Measurements from ENCODE around the gene SCUBE3.

The SCUBE3 gene

DNA sequence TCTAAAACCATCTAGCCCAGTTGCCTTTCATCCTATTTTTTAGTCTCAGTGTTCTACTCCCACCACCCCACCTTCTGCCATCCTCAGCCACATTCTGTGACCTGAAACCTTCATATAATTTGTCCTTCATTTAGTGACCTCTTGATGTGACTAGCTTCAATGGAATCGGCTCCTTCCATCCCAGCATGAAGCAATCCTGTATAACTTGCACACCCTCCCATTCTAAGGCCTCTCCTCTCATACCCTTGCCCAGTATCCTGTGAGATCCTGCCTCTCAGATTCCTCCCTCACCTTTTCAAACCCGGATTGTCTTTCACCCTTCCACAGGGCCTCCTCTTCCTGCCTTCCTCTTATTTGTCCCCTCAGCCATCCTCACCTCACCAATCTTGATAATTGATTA, 48.8 kb downstream of the SCUBE3 start:
- CTCF ChIA-PET = interaction anchor here (1.0 to 1.3 kb wide), 3 partner anchors 22 to 66 kb away, joined by 3 to 4 read pairs (median 3); no protein-coding TSS in a partner anchor
- H3K4me3 ChIP-seq (ENCODE audit: low read depth, low read length) = no peak overlapping the region
- TF ChIP-seq, protein P1, sequence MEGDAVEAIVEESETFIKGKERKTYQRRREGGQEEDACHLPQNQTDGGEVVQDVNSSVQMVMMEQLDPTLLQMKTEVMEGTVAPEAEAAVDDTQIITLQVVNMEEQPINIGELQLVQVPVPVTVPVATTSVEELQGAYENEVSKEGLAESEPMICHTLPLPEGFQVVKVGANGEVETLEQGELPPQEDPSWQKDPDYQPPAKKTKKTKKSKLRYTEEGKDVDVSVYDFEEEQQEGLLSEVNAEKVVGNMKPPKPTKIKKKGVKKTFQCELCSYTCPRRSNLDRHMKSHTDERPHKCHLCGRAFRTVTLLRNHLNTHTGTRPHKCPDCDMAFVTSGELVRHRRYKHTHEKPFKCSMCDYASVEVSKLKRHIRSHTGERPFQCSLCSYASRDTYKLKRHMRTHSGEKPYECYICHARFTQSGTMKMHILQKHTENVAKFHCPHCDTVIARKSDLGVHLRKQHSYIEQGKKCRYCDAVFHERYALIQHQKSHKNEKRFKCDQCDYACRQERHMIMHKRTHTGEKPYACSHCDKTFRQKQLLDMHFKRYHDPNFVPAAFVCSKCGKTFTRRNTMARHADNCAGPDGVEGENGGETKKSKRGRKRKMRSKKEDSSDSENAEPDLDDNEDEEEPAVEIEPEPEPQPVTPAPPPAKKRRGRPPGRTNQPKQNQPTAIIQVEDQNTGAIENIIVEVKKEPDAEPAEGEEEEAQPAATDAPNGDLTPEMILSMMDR (IDR thresholded peaks at IDR 0.05; ENCODE audit: insufficient read depth, low read length, missing control alignments) = no peak
- no peak for DNase-seq (ENCODE audit: low read depth, low spot score)
- POLR2A ChIA-PET = no interaction called here

DNA sequence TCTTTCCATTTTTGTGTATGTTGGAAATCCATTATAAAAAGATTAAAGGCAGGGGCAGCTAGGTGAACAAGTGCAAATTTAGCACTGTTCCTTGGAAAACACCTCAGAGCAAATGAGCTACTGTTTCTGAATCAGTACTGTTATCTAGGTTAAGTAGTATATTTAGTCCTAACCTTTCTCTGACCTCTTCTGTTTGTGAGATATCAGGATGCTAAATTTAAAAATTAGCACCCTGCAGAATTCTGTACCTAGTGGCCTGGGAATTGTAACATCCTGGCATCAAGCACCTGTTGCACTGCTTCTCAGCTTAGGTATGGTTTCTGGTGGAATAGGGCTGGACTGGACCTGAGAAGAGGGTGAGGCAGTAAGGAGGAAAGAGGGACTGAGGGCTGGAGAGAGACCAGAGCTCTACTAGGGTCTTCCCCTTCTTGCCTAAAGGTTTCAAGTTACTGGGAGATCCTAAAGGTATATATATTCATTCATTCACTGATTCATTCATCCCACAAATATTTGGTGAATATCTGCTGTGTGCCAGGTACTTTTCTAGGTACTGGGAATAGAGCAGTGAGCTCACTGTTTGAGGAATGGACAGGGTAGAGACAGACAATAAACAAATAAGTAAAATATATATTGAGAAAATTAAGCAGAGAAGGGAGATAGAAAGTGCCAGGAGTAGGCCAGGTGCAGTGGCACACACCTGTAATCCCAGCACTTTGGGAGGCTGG, 51.0 kb downstream of the SCUBE3 start:
- no peak for DNase-seq (ENCODE audit: low read depth, low spot score)
- TF ChIP-seq, protein P1 (IDR thresholded peaks at IDR 0.05; ENCODE audit: insufficient read depth, low read length, missing control alignments) = no peak
- no peak overlapping the region for H3K4me3 ChIP-seq (ENCODE audit: low read depth, low read length)
- ChIA-PET POLR2A (no interaction called here), CTCF (interaction anchor here (0.8 kb wide), 1 partner anchor 201 kb away, joined by 4 read pairs; no protein-coding TSS in a partner anchor)

DNA sequence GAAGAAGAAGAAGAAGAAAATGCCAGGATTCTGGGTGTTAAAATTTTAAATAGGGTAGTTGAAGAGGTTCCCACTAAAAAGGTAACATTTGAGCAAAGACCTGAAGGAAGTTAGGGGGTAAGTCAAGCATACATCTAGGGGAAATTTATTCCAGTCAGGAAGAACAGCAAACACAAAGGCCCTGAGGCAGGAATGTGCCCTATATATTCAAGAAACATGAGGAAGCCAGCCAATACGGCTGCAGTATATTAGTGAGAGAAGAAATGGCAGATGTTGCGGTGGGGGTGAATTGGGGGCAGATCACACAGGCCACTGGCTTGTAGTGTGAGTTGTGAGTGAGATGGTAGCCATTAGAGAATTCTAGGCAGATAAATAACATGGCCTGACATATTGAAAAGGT, 51.8 kb downstream of the SCUBE3 start:
- CTCF ChIA-PET = no interaction called here
- POLR2A ChIA-PET = no interaction called here
- TF ChIP-seq, protein P1 (IDR thresholded peaks at IDR 0.05; ENCODE audit: insufficient read depth, low read length, missing control alignments) = no peak
- H3K4me3 ChIP-seq (ENCODE audit: low read depth, low read length) = no peak overlapping the region
- no peak for DNase-seq (ENCODE audit: low read depth, low spot score)

DNA sequence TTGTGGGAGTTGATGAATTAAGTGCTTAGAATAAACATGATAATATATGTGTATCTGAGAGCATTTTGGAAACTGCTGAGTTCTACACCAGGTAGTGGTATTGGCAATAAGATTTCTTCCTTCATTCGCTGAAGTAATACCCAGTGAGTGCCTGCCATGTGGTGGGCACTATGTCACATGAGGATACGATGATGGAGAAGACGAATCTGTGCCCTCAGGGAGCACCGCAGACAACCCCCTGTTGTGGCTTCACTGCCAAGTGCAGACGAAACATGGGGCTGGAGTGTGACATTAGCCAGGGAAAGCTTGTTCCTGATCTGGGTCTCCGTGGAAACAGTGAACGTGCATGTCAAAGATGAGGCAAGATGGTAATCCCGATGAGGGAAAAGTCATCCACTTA, 53.7 kb downstream of the SCUBE3 start:
- no peak for DNase-seq (ENCODE audit: low read depth, low spot score)
- ChIA-PET POLR2A (no interaction called here), CTCF (interaction anchor here (1.0 to 1.6 kb wide), 4 partner anchors 26 to 147 kb away, joined by 3 read pairs; no protein-coding TSS in a partner anchor)
- TF ChIP-seq, protein P1 (IDR thresholded peaks at IDR 0.05; ENCODE audit: insufficient read depth, low read length, missing control alignments) = no peak
- no peak overlapping the region for H3K4me3 ChIP-seq (ENCODE audit: low read depth, low read length)

DNA sequence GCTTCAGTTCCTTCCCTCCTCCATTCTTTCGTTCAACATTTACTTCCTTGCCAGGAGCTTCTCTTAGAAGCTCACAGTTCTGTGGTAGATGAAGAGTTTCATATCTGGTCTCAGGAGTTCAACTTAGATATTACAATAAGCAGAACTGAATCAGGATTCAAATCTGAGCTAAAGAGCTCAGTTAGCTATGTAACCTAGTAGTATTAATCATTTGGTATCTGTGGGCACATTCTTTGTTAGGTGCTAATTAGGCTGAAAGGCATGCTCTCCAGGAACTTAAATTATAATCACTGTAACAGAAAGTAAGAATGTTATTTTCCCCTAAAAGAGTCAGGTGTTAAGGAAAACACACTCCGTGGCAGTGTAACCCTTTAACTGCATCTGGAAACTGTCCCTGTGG, 54.1 kb downstream of the SCUBE3 start:
- no peak for DNase-seq (ENCODE audit: low read depth, low spot score)
- no peak overlapping the region for H3K4me3 ChIP-seq (ENCODE audit: low read depth, low read length)
- CTCF ChIA-PET = interaction anchor here (1.0 to 1.6 kb wide), 4 partner anchors 25 to 121 kb away, joined by 3 read pairs; no protein-coding TSS in a partner anchor
- POLR2A ChIA-PET = no interaction called here
- TF ChIP-seq, protein P1 (IDR thresholded peaks at IDR 0.05; ENCODE audit: insufficient read depth, low read length, missing control alignments) = no peak

DNA sequence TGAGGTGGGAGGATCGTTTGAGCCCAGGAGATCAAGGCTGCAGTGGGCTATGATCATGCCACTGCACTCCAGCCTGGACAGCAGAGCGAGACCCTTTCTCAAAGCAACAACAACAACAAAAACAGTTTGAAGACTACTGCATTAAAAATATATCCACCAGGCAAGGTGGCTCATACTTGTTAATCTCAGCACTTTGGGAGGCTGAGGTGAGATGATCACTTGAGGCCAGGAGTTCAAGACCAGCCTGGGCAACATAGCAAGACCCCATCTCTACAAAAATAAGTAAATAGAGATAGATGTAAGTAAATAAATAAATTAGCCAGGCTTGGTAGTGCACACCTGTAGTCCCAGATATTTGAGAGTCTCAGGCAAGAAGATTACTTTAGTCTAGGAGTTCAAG, 58.2 kb downstream of the SCUBE3 start:
- ChIA-PET POLR2A (no interaction called here), CTCF (interaction anchor here (1.0 kb wide), 1 partner anchor 16 kb away, joined by 4 read pairs; no protein-coding TSS in a partner anchor)
- H3K4me3 ChIP-seq (ENCODE audit: low read depth, low read length) = no peak overlapping the region
- DNase-seq (ENCODE audit: low read depth, low spot score) = no peak
- TF ChIP-seq, protein P1 (IDR thresholded peaks at IDR 0.05; ENCODE audit: insufficient read depth, low read length, missing control alignments) = no peak
